Esophagus squamous epithelium (tissue), 4 donors: ENCODE data around the gene KIZ.

Experiments used
- CTCF ChIP-seq, 6 experiments: fragments of 450-650 bp in 4 of 6; fragments of 200-600 bp in 2 of 6; sonication (generic) in 2 of 6; IDR thresholded peaks; one replicate each; pipeline ENCODE4 v1.5.1; 2016 to 2019; ENCODE audit warnings: antibody characterized with exemption in 6 of 6, mild to moderate bottlenecking in 4 of 6, moderate library complexity in 4 of 6
- POLR2A ChIP-seq, 4 donors: fragments of 450-650 bp; IDR thresholded peaks; one replicate each; pipeline ENCODE4 v1.6.1; 2017; ENCODE audit warnings: antibody characterized with exemption in 4 of 4, mild to moderate bottlenecking in 4 of 4, moderate library complexity in 3 of 4

- no peak for TF ChIP-seq CTCF (IDR thresholded peaks at IDR 0.05)
- TF ChIP-seq POLR2A (IDR thresholded peaks at IDR 0.05), result no peak
These were observed 1.5 kb downstream of the KIZ start for GRCh38 chr20:21127201-21127981.
